ENCODE measurements around the gene CLIC4. TPM values are rescaled to one million over a fixed set of nuclear protein-coding genes. Genes with fewer than 3 reads are reported as not detected.
"Not testable (repeated sequence)": the region's sequence is repeated elsewhere in the genome, so short reads cannot be mapped to it uniquely, and the experiment has no call there.

CLIC4 gene
- total RNA-seq, 1 experiment from 2014 or later = 243 TPM

- H3K27me3 ChIP-seq (ENCODE audit: control insufficient read depth, insufficient read depth, low read length) = no peaks in the 10 kb centered on the region
- H3K36me3 ChIP-seq (replicated peaks; ENCODE audit: control insufficient read depth, insufficient read depth, low read length) = peaks cover 2% of the 10 kb centered on the region
- H3K4me3 ChIP-seq (ENCODE audit: insufficient read depth, low read depth, low read length) = no peak overlapping the region
Measured at GRCh38 chr1:24749252-24749651, 4.0 kb downstream of the CLIC4 start.

GRCh38 chr1:24749886-24750285 is 4.6 kb downstream of the CLIC4 start:
- peaks cover 2% of the 10 kb centered on the region for H3K36me3 ChIP-seq (replicated peaks; ENCODE audit: control insufficient read depth, insufficient read depth, low read length)
- no peak for DNase-seq
- H3K4me3 ChIP-seq (ENCODE audit: insufficient read depth, low read depth, low read length) = no peak overlapping the region
- no peaks in the 10 kb centered on the region for H3K27me3 ChIP-seq (ENCODE audit: control insufficient read depth, insufficient read depth, low read length)

More at GRCh38 chr1:24749252-24749651, 4.0 kb downstream of the CLIC4 start:
- DNase-seq = no peak

GRCh38 chr1:24751833-24752232 is 6.6 kb downstream of the CLIC4 start:
- Histone ChIP-seq H3K4me3 (ENCODE audit: insufficient read depth, low read depth, low read length) (no peak overlapping the region), H3K36me3 (replicated peaks; ENCODE audit: control insufficient read depth, insufficient read depth, low read length) (peaks cover 2% of the 10 kb centered on the region)
- DNase-seq = no peak

GRCh38 chr1:24752305-24752704 is 7.1 kb downstream of the CLIC4 start:
- DNase-seq = no peak
- Histone ChIP-seq H3K27me3 (ENCODE audit: control insufficient read depth, insufficient read depth, low read length) (no peaks in the 10 kb centered on the region), H3K36me3 (replicated peaks; ENCODE audit: control insufficient read depth, insufficient read depth, low read length) (peaks cover 2% of the 10 kb centered on the region), H3K4me3 (ENCODE audit: insufficient read depth, low read depth, low read length) (no peak overlapping the region)

More at GRCh38 chr1:24751833-24752232, 6.6 kb downstream of the CLIC4 start:
- no peaks in the 10 kb centered on the region for H3K27me3 ChIP-seq (ENCODE audit: control insufficient read depth, insufficient read depth, low read length)

GRCh38 chr1:24754229-24754628 is 9.0 kb downstream of the CLIC4 start:
- Histone ChIP-seq H3K4me3 (ENCODE audit: insufficient read depth, low read depth, low read length) (no peak overlapping the region), H3K36me3 (replicated peaks; ENCODE audit: control insufficient read depth, insufficient read depth, low read length) (peaks cover 2% of the 10 kb centered on the region; the same call in 1 of the 2 replicates), H3K27me3 (ENCODE audit: control insufficient read depth, insufficient read depth, low read length) (no peaks in the 10 kb centered on the region)
- no peak for DNase-seq

- DNase-seq; H3K4me3 ChIP-seq (ENCODE audit: insufficient read depth, low read depth, low read length); H3K36me3 ChIP-seq (replicated peaks; ENCODE audit: control insufficient read depth, insufficient read depth, low read length); H3K27me3 ChIP-seq (ENCODE audit: control insufficient read depth, insufficient read depth, low read length): not testable (repeated sequence)
Measured at GRCh38 chr1:24755323-24755722, 10.1 kb downstream of the CLIC4 start.

- Histone ChIP-seq H3K4me3 (ENCODE audit: insufficient read depth, low read depth, low read length) (no peak overlapping the region), H3K27me3 (ENCODE audit: control insufficient read depth, insufficient read depth, low read length) (no peaks in the 10 kb centered on the region), H3K36me3 (replicated peaks; ENCODE audit: control insufficient read depth, insufficient read depth, low read length) (no peaks in the 10 kb centered on the region)
- no peak for DNase-seq
Measured at GRCh38 chr1:24756395-24756794, 11.1 kb downstream of the CLIC4 start.

GRCh38 chr1:24759492-24759891 is 14.2 kb downstream of the CLIC4 start:
- Histone ChIP-seq H3K27me3 (ENCODE audit: control insufficient read depth, insufficient read depth, low read length) (no peaks in the 10 kb centered on the region), H3K36me3 (replicated peaks; ENCODE audit: control insufficient read depth, insufficient read depth, low read length) (no peaks in the 10 kb centered on the region), H3K4me3 (ENCODE audit: insufficient read depth, low read depth, low read length) (no peak overlapping the region)
- no peak for DNase-seq

- H3K27me3 ChIP-seq (ENCODE audit: control insufficient read depth, insufficient read depth, low read length) = no peaks in the 10 kb centered on the region
Measured at GRCh38 chr1:24761582-24761981, 16.3 kb downstream of the CLIC4 start.

GRCh38 chr1:24762133-24762676 is 17.0 kb downstream of the CLIC4 start:
- Histone ChIP-seq H3K4me3 (ENCODE audit: insufficient read depth, low read depth, low read length) (no peak overlapping the region), H3K27me3 (ENCODE audit: control insufficient read depth, insufficient read depth, low read length) (no peaks in the 10 kb centered on the region), H3K36me3 (replicated peaks; ENCODE audit: control insufficient read depth, insufficient read depth, low read length) (no peaks in the 10 kb centered on the region)
- no peak for DNase-seq

More at GRCh38 chr1:24761582-24761981, 16.3 kb downstream of the CLIC4 start:
- H3K36me3 ChIP-seq (replicated peaks; ENCODE audit: control insufficient read depth, insufficient read depth, low read length) = no peaks in the 10 kb centered on the region
- no peak overlapping the region for H3K4me3 ChIP-seq (ENCODE audit: insufficient read depth, low read depth, low read length)
- no peak for DNase-seq

GRCh38 chr1:24763671-24764070 is 18.4 kb downstream of the CLIC4 start:
- no peak overlapping the region for H3K4me3 ChIP-seq (ENCODE audit: insufficient read depth, low read depth, low read length)
- H3K27me3 ChIP-seq (ENCODE audit: control insufficient read depth, insufficient read depth, low read length) = no peaks in the 10 kb centered on the region
- H3K36me3 ChIP-seq (replicated peaks; ENCODE audit: control insufficient read depth, insufficient read depth, low read length) = no peaks in the 10 kb centered on the region
- DNase-seq = no peak

GRCh38 chr1:24764439-24764838 is 19.2 kb downstream of the CLIC4 start:
- no peak overlapping the region for H3K4me3 ChIP-seq (ENCODE audit: insufficient read depth, low read depth, low read length)
- DNase-seq = no peak

GRCh38 chr1:24764848-24765247 is 19.6 kb downstream of the CLIC4 start:
- Histone ChIP-seq H3K4me3 (ENCODE audit: insufficient read depth, low read depth, low read length) (no peak overlapping the region), H3K27me3 (ENCODE audit: control insufficient read depth, insufficient read depth, low read length) (no peaks in the 10 kb centered on the region), H3K36me3 (replicated peaks; ENCODE audit: control insufficient read depth, insufficient read depth, low read length) (no peaks in the 10 kb centered on the region)
- no peak for DNase-seq

More at GRCh38 chr1:24764439-24764838, 19.2 kb downstream of the CLIC4 start:
- no peaks in the 10 kb centered on the region for H3K27me3 ChIP-seq (ENCODE audit: control insufficient read depth, insufficient read depth, low read length)
- no peaks in the 10 kb centered on the region for H3K36me3 ChIP-seq (replicated peaks; ENCODE audit: control insufficient read depth, insufficient read depth, low read length)

GRCh38 chr1:24765308-24765988 is 20.2 kb downstream of the CLIC4 start:
- DNase-seq = no peak
- Histone ChIP-seq H3K27me3 (ENCODE audit: control insufficient read depth, insufficient read depth, low read length) (no peaks in the 10 kb centered on the region), H3K36me3 (replicated peaks; ENCODE audit: control insufficient read depth, insufficient read depth, low read length) (no peaks in the 10 kb centered on the region), H3K4me3 (ENCODE audit: insufficient read depth, low read depth, low read length) (no peak overlapping the region)

GRCh38 chr1:24767351-24767750 is 22.1 kb downstream of the CLIC4 start:
- Histone ChIP-seq H3K36me3 (replicated peaks; ENCODE audit: control insufficient read depth, insufficient read depth, low read length) (no peaks in the 10 kb centered on the region), H3K27me3 (ENCODE audit: control insufficient read depth, insufficient read depth, low read length) (no peaks in the 10 kb centered on the region), H3K4me3 (ENCODE audit: insufficient read depth, low read depth, low read length) (no peak overlapping the region)
- no peak for DNase-seq

Data from H7 (cell line).